HepG2 (cell line): ENCODE data around the gene UBE2O. TPM values are rescaled to one million over a fixed set of nuclear protein-coding genes. Genes with fewer than 3 reads are reported as not detected.
A peak's percentile ranks its signal among the peaks of the same experiment; 100 is the strongest.

ENCODE experiments used
- ATAC-seq: fragments of 200-7000 bp; cut with Tn5 transposase; 3 replicates; pipeline ENCODE4 v1.9.1; 2020; ENCODE audit warnings: mild to moderate bottlenecking, moderate library complexity
- BruUV-seq: library from RNA; stranded (reverse); fragments of 400-500 nt; replicated peaks from 2 replicates; lab custom pipeline; 2021; lab: Mats Ljungman, UMichigan
- CTCF ChIA-PET: fragments of 300-600 bp; formaldehyde crosslinking; extraction: SDS; loops from one replicate; lab custom pipeline; 2021; ENCODE audit warnings: low total read pairs, inconsistent platforms, low intra/inter-chr PET ratio; lab: Yijun Ruan, JAX
- POLR2A ChIA-PET: fragments of 350-600 bp; sonication (Branson Sonifier 250); formaldehyde crosslinking; loops from one replicate; lab custom pipeline; 2020; ENCODE audit warnings: antibody characterized with exemption, inconsistent platforms; lab: Yijun Ruan, JAX
- DNase-seq: peaks from one replicate; pipeline ENCODE4 v3.0.0-alpha.2; 2015; ENCODE audit warnings: low spot score
- FAIRE-seq: peaks from 3 replicates; lab custom pipeline; 2011; peaks lifted over from hg19 to GRCh38; lab: Jason Lieb, UNC
- H2AFZ ChIP-seq: one replicate; pipeline ENCODE4 v1.6.1; 2011; ENCODE audit warnings: low read length, inconsistent platforms
- H3K27ac ChIP-seq: fragments of 300-600 bp; 3 replicates; pipeline ENCODE4 v1.8.0; 2011; ENCODE audit warnings: mixed run types, mild to moderate bottlenecking, mixed read lengths, low read length, inconsistent platforms; ENCODE audit not compliant: insufficient read depth; ENCODE audit errors: extremely low read length
- H3K27me3 ChIP-seq, 2 experiments: fragments of 200-600 bp in 1 of 2; 2 replicates in 1 of 2; 3 replicates in 1 of 2; pipeline versions ENCODE4 v1.6.0 to v1.8.0; 2011; ENCODE audit warnings: low read length in 2 of 2, mild to moderate bottlenecking in 2 of 2, moderate library complexity in 2 of 2, inconsistent platforms in 1 of 2; ENCODE audit not compliant: insufficient read depth in 2 of 2, control insufficient read depth in 1 of 2
- H3K36me3 ChIP-seq, 2 experiments: fragments of 200-600 bp in 1 of 2; replicated peaks in 1 of 2; 2 replicates in 1 of 2; 3 replicates in 1 of 2; pipeline versions ENCODE4 v1.5.1 to v1.8.0; 2011; ENCODE audit warnings: low read length in 2 of 2, inconsistent platforms in 1 of 2; ENCODE audit not compliant: insufficient read depth in 2 of 2, control insufficient read depth in 1 of 2
- H3K4me1 ChIP-seq: 2 replicates; pipeline ENCODE4 v1.5.1; 2012; ENCODE audit warnings: low read length, inconsistent platforms; ENCODE audit not compliant: insufficient read depth
- H3K4me2 ChIP-seq: 2 replicates; pipeline ENCODE4 v1.6.0; 2011; ENCODE audit warnings: low read depth, low read length, inconsistent platforms
- H3K4me3 ChIP-seq, 3 experiments: fragments of 200-600 bp in 1 of 3; sonication (generic), shearing (Covaris generic) in 1 of 3; replicated peaks in 1 of 3; 2 replicates each; pipeline ENCODE4 v1.5.1; 2011 to 2016; ENCODE audit warnings: low read length in 3 of 3, inconsistent platforms in 2 of 3, low read depth in 2 of 3, mild to moderate bottlenecking in 2 of 3, control low read depth in 1 of 3, mixed read lengths in 1 of 3; ENCODE audit not compliant: insufficient read depth in 1 of 3
- H3K79me2 ChIP-seq: one replicate; pipeline ENCODE4 v1.6.1; 2011; ENCODE audit warnings: low read length, inconsistent platforms; ENCODE audit not compliant: insufficient read depth
- H3K9ac ChIP-seq: 2 replicates; pipeline ENCODE4 v1.6.0; 2011; ENCODE audit warnings: mild to moderate bottlenecking, low read depth, low read length, inconsistent platforms; ENCODE audit not compliant: insufficient read depth
- H3K9me3 ChIP-seq: 2 replicates; pipeline ENCODE4 v1.5.1; 2012; ENCODE audit warnings: mild to moderate bottlenecking, low read length
- H4K20me1 ChIP-seq: 2 replicates; pipeline ENCODE4 v1.6.0; 2011; ENCODE audit warnings: inconsistent platforms, mild to moderate bottlenecking, low read length, moderate library complexity; ENCODE audit not compliant: insufficient read depth
- AGO1 ChIP-seq: fragments of 200-400 bp; formaldehyde crosslinking; IDR thresholded peaks from 2 replicates; pipeline ENCODE4 v1.6.1; 2017; ENCODE audit warnings: mild to moderate bottlenecking, low read depth, low read length, moderate library complexity; ENCODE audit not compliant: poor library complexity, severe bottlenecking
- AGO2 ChIP-seq: fragments of 200-400 bp; formaldehyde crosslinking; optimal IDR thresholded peaks from 2 replicates; pipeline ENCODE3; 2017; ENCODE audit warnings: mild to moderate bottlenecking, low read depth, low read length, moderate library complexity
- AKAP8 ChIP-seq: sonication (generic); formaldehyde crosslinking; IDR thresholded peaks from 2 replicates; pipeline ENCODE4 v1.5.1; 2020; ENCODE audit warnings: mild to moderate bottlenecking, missing genetic modification reagents
- CCAR2 ChIP-seq: fragments of 200-400 bp; formaldehyde crosslinking; optimal IDR thresholded peaks from 2 replicates; pipeline ENCODE3; 2018; ENCODE audit warnings: low read depth, mild to moderate bottlenecking, low read length, moderate library complexity
- HNF4A ChIP-seq: sonication (generic); formaldehyde crosslinking; IDR thresholded peaks from 2 replicates; pipeline ENCODE4 v1.4.0; 2020; ENCODE audit warnings: missing genetic modification reagents
- HOXA3 ChIP-seq: sonication (generic); formaldehyde crosslinking; IDR thresholded peaks from 2 replicates; pipeline ENCODE4 v1.5.0; 2020; ENCODE audit warnings: missing genetic modification reagents
- PAF1 ChIP-seq: IDR thresholded peaks from 2 replicates; pipeline ENCODE4 v1.6.1; 2016; ENCODE audit warnings: missing genetic modification reagents, missing compliant biosample characterization
- ZC3H13 ChIP-seq: sonication (generic); formaldehyde crosslinking; IDR thresholded peaks from 2 replicates; pipeline ENCODE4 v1.8.1; 2023; ENCODE audit warnings: mild to moderate bottlenecking, missing genetic modification reagents, moderate library complexity
- ZNF160 ChIP-seq: sonication (generic); formaldehyde crosslinking; IDR thresholded peaks from 2 replicates; pipeline ENCODE4 v1.8.0; 2022; ENCODE audit warnings: mild to moderate bottlenecking, inconsistent platforms, missing genetic modification reagents
- ZNF335 ChIP-seq: sonication (generic); formaldehyde crosslinking; IDR thresholded peaks from 2 replicates; pipeline ENCODE4 v1.4.0; 2020; ENCODE audit warnings: missing genetic modification reagents
- ZNF605 ChIP-seq: sonication (generic); formaldehyde crosslinking; IDR thresholded peaks from 2 replicates; pipeline ENCODE4 v1.8.0; 2022; ENCODE audit warnings: mild to moderate bottlenecking, missing genetic modification reagents
- ZNF768 ChIP-seq: sonication (generic); formaldehyde crosslinking; IDR thresholded peaks from 2 replicates; pipeline ENCODE4 v1.4.0; 2020; ENCODE audit warnings: missing genetic modification reagents
- ZNF772 ChIP-seq: sonication (generic); formaldehyde crosslinking; IDR thresholded peaks from 2 replicates; pipeline ENCODE4 v1.5.0; 2020; ENCODE audit warnings: mild to moderate bottlenecking, missing genetic modification reagents
- ZNF776 ChIP-seq: sonication (generic); formaldehyde crosslinking; IDR thresholded peaks from 2 replicates; pipeline ENCODE4 v1.4.0; 2020; ENCODE audit warnings: mild to moderate bottlenecking, missing genetic modification reagents
- ZZZ3 ChIP-seq: sonication (generic); formaldehyde crosslinking; IDR thresholded peaks from 2 replicates; pipeline ENCODE4 v1.4.0; 2020; ENCODE audit warnings: missing genetic modification reagents, mild to moderate bottlenecking, borderline replicate concordance
- WGBS: methylation state at CpG from one replicate; pipeline ENCODE4 v1.1.6; 2017; ENCODE audit warnings: low lambda C conversion rate; 5-methylcytosine and 5-hydroxymethylcytosine counted together
- in situ Hi-C: cut with HindIII; loops from 2 replicates; pipeline ENCODE4 v1.10.0; 2017; ENCODE audit warnings: low pct_unique_long_range_greater_than_20kb; ENCODE audit not compliant: extremely low pct_ligation_motif_present
- intact Hi-C: fragments of 100-400 bp; cut with micrococcal nuclease; formaldehyde crosslinking; loops from one replicate; pipeline ENCODE4 v1.10.0; 2022; ENCODE audit not compliant: unreplicated experiment
- polyA plus RNA-seq, 8 experiments: library from polyadenylated mRNA; depleted of rRNA in 3 of 8; stranded (reverse) in 7 of 8; unstranded in 1 of 8; fragments of >200 nt; fragmentation: Illumina TruSeq in 4 of 8; extraction: Trizol in 4 of 8; gene quantifications; 2 replicates each; pipeline versions ENCODE4 v1.2.1 to v1.2.3, GENCODE V29; 2011 to 2016; ENCODE audit warnings: low read depth in 4 of 8, missing spikeins in 1 of 8, mixed read lengths in 1 of 8; ENCODE audit not compliant: insufficient read depth in 1 of 8
- total RNA-seq, 5 experiments: library from RNA; depleted of rRNA; stranded (reverse); fragments of >200 nt; fragmentation: Illumina TruSeq; extraction: Trizol; gene quantifications; 2 replicates each; pipeline ENCODE4 v1.2.3, GENCODE V29; 2016; ENCODE audit warnings: low read depth in 1 of 5
- TF ChIP-seq, protein P1 (sequence below): sonication (generic); formaldehyde crosslinking; IDR thresholded peaks from 2 replicates; pipeline ENCODE4 v1.5.1; 2020; ENCODE audit warnings: mild to moderate bottlenecking, moderate library complexity, missing genetic modification reagents
- TF ChIP-seq, protein P2 (sequence below): sonication (generic); formaldehyde crosslinking; IDR thresholded peaks from 2 replicates; pipeline ENCODE4 v1.5.1; 2020; ENCODE audit warnings: mild to moderate bottlenecking, missing genetic modification reagents, moderate library complexity

UBE2O gene
- total and polyA plus RNA-seq, 2 of the 13 experiments (the other 11 are each of a cell fraction or from before 2014, with no cell fraction given): 21.5 to 23.5 TPM

DNA sequence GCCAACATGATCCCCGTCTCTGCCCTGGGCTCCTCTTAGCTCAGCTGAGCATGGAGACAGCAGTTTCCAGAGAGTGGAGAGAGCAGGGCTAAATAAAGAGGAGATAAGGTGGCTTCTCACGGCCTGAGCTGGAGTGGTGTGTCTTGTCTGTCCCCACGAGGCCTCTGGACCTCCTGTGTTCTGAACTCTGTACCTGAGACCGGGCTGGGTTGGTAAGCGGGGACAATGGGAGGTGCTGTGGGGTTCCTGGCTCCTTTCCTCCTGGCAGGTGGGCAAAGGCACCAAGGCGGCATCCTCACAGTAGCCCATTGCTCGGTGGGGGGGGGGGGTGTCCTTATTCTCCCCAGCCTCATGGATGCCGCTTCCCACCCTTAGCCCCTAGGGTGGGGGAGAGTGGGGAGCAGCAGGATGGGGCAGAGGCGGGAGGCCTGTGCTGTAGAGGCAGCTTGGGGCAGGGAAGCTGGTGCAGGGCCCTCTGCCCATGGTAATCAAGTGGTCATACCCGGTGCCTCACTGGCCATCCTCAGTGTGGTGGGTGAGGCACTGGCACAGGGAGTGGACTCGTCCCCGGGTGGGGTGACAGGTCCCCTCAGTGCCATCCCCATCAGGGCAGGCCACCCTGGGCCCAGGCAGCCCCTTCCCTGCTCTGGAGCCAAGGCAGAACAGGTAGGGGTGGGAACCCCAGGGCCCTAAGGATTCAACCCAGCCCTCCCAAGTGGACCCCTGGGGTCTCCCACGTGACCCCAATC is 17.2 kb upstream of the UBE2O start (continued):
- peak; percentile 77 for TF ChIP-seq ZC3H13
- TF ChIP-seq ZNF335 (CRISPR knock-in tag): no peak
- TF ChIP-seq ZNF605 (CRISPR knock-in tag): 0 out of 2 replicates have a peak, but pooled peaks have one; percentile 34
- TF ChIP-seq HNF4A (CRISPR knock-in tag): peak; percentile 47; the same call in 1 of the 2 replicates
- 0 out of 2 replicates have a peak, but pooled peaks have one; percentile 55 for TF ChIP-seq AKAP8
- TF ChIP-seq, protein P1, sequence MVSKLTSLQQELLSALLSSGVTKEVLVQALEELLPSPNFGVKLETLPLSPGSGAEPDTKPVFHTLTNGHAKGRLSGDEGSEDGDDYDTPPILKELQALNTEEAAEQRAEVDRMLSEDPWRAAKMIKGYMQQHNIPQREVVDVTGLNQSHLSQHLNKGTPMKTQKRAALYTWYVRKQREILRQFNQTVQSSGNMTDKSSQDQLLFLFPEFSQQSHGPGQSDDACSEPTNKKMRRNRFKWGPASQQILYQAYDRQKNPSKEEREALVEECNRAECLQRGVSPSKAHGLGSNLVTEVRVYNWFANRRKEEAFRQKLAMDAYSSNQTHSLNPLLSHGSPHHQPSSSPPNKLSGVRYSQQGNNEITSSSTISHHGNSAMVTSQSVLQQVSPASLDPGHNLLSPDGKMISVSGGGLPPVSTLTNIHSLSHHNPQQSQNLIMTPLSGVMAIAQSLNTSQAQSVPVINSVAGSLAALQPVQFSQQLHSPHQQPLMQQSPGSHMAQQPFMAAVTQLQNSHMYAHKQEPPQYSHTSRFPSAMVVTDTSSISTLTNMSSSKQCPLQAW: no peak
- TF ChIP-seq CCAR2: no peak
- TF ChIP-seq, all 625 proteins: peak for 11

DNA sequence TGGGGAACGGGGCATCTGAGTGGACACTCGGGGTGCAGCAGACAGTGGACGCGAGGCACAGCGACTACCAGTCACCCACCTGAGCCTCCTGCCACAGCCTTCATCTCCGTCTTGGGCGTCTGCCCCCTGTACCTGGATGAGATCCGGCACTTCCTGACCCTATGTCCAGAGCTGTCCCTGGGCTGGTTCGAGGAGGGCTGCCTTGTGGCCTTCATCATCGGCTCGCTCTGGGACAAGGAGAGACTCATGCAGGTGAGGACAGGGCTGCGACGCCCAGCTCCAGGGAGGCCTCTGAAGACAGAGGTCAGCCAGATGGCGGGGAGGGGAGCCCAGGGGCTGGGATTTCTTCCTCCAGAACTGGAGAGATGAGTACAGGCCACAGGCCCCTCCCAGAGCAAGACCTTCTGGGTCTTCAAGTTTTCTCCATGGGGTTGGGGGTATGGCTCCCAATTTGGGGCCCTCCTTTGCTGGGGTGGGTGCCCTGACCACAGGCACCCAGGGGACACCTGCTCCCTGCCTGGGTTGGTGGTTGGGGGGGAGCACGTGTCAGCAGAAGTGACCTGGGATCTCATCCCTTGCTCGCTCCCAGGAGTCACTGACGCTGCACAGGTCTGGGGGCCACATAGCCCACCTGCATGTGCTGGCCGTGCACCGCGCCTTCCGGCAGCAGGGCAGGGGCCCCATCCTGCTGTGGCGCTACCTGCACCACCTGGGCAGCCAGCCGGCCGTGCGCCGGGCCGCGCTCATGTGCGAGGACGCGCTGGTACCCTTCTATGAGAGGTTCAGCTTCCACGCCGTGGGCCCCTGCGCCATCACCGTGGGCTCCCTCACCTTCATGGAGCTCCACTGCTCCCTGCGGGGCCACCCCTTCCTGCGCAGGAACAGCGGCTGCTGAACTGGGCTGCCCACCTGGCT is 16.4 kb upstream of the UBE2O start:
- no TSS peak for BruUV-seq
- Histone ChIP-seq H3K27me3 (peaks cover 0 to 4% of the 10 kb centered on the region in 2 experiments; a peak in 1 of 5 replicates), H2AFZ (no peak overlapping the region), H3K4me2 (no peak overlapping the region), H3K79me2 (no peaks in the 10 kb centered on the region), H3K27ac (no peak overlapping the region), H3K4me3 (no peak overlapping the region), H4K20me1 (no peaks in the 10 kb centered on the region), H3K9me3 (no peaks in the 10 kb centered on the region), H3K4me1 (peaks cover 34% of the 10 kb centered on the region), H3K36me3 (peaks cover 0 to 6% of the 10 kb centered on the region in 2 experiments; a peak in 1 of 5 replicates), H3K9ac (no peak overlapping the region)
- WGBS: 86% methylated on average over 26 of the region's 38 CpGs
- POLR2A ChIA-PET: interaction anchor here (1.1 to 1.5 kb wide), 2 partner anchors 31 to 33 kb away, joined by 5 to 7 read pairs; partner anchors contain the start of gene RHBDF2
- FAIRE-seq (no peak), ATAC-seq (no peak), DNase-seq (no peak)
- CTCF ChIA-PET: no interaction called here
- intact Hi-C loops: no loop called here
- TF ChIP-seq AGO2 (peak; percentile 60), ZNF160 (CRISPR knock-in tag) (0 out of 2 replicates have a peak, but pooled peaks have one; percentile 52), ZZZ3 (no peak), AGO1 (peak; percentile 57), HOXA3 (CRISPR knock-in tag) (0 out of 2 replicates have a peak, but pooled peaks have one; percentile 17), ZNF776 (CRISPR knock-in tag) (0 out of 2 replicates have a peak, but pooled peaks have one; percentile 33), ZNF768 (0 out of 2 replicates have a peak, but pooled peaks have one; percentile 31), PAF1 (0 out of 2 replicates have a peak, but pooled peaks have one; percentile 39), ZNF772 (CRISPR knock-in tag) (no peak)
- TF ChIP-seq, protein P2, sequence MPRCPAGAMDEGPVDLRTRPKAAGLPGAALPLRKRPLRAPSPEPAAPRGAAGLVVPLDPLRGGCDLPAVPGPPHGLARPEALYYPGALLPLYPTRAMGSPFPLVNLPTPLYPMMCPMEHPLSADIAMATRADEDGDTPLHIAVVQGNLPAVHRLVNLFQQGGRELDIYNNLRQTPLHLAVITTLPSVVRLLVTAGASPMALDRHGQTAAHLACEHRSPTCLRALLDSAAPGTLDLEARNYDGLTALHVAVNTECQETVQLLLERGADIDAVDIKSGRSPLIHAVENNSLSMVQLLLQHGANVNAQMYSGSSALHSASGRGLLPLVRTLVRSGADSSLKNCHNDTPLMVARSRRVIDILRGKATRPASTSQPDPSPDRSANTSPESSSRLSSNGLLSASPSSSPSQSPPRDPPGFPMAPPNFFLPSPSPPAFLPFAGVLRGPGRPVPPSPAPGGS (CRISPR knock-in tag): 0 out of 2 replicates have a peak, but pooled peaks have one; percentile 23
- in situ Hi-C loops: loop anchor here (5.0 kb wide), 1 partner anchor 38 kb away; no protein-coding TSS in a partner anchor
